GM12864 (cell line): ENCODE data around the gene LDAH.

Source experiments
- DNase-seq: peaks from one replicate; pipeline ENCODE4 v3.0.0-alpha.2; 2011; ENCODE audit warnings: low read depth
- H3K4me3 ChIP-seq: 2 replicates; pipeline ENCODE4 v1.5.1; 2011; ENCODE audit warnings: mild to moderate bottlenecking, low read depth, low read length, control low read depth
- CTCF ChIP-seq: IDR thresholded peaks from 2 replicates; pipeline ENCODE4 v1.5.1; 2011; ENCODE audit warnings: low read depth, mild to moderate bottlenecking, moderate library complexity, low read length, control low read depth, inconsistent platforms; ENCODE audit errors: missing control alignments

The LDAH gene

DNA sequence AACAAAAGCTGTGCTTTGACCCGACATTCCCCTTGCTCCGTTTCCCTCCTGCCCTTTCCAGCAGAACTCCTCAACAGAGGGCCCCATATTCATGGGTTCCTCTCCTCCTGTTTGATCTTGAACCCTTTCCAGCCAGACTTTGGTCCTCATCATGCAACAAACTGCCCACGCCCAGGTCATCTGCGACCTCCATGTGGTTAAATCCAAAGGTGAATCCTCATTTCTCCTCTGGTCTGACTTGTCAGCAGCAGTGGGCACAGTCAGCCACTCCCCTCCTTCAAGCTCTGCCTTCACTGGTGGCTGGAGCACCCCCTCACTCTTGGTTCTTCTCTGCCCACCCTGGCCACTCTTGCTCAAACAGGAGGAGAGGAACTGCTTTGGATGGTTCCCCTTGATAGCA lies 174.7 kb downstream of the LDAH start:
- DNase-seq, result no peak
- H3K4me3 ChIP-seq, result no peak overlapping the region
- TF ChIP-seq CTCF, result no peak

- no peak for TF ChIP-seq CTCF
- DNase-seq, result no peak
- H3K4me3 ChIP-seq, result no peak overlapping the region
These were observed 175.2 kb downstream of the LDAH start for GRCh38 chr2:20647738-20648137.

DNA sequence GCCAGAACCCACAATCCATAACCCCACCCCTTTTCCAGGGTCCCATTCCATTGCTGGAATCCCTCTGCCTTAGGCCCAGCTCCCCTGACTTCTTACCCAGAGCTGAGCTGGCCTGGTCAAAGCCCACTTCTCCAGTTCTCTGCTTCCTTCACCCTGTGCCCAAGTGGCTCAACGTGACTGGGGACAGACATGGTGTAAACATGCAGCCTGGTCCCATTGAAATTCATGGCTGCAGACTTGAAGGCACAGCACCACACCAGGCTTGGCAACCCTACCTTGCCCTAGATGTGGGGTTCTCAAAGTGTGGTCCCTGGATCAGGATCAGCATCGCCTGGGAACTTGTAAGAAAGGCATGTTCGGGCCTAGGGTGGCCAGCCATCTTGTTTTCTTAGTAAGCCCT lies 175.7 kb downstream of the LDAH start:
- TF ChIP-seq CTCF, result no peak
- no peak for DNase-seq
- H3K4me3 ChIP-seq, result no peak overlapping the region

GRCh38 chr2:20646446-20646845 lies 176.5 kb downstream of the LDAH start:
- no peak overlapping the region for H3K4me3 ChIP-seq
- no peak for TF ChIP-seq CTCF
- DNase-seq, result no peak

DNA sequence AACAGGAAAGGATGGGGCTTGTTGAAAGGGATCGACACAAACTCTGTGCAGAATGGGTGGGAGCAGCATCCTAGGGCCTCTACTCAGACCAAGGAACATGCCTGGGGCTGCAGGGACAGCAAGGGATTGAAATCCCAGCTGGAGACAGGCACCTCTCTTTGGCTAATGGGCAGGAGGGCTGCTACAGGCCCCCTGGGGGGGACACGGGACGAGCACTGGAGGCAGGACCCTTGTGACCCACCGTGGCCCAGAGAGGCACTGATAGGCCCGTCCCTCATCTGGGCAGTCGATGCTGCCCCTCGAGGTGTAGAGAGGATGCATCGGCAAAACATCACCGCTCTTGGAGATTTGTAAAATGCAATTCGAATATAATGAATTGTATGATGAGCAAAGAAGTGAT lies 177.1 kb downstream of the LDAH start:
- TF ChIP-seq CTCF, result no peak
- no peak for DNase-seq

GRCh38 chr2:20645301-20645701 lies 177.6 kb downstream of the LDAH start:
- no peak for TF ChIP-seq CTCF
- no peak for DNase-seq
- no peak overlapping the region for H3K4me3 ChIP-seq

More for the DNA sequence above, 177.1 kb downstream of the LDAH start:
- no peak overlapping the region for H3K4me3 ChIP-seq

DNA sequence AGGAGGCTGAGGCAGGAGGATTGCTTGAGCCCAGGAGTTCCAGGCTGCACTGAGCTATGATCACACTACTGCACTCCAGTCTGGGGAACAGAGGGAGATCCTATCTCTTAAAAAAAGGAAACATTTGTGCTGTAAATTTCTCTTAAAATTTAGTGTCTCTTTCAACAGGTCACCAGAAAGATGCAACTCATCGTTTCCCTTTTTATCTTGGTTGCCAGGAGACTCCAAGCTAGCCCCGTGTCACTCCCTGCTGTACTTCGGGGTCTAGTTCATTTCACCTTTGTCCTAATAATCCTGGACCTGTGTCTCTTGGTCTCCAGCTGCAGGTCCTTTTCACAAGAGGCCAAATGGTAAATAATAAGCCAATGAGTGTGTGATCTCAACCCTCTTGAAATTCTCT lies 179.1 kb downstream of the LDAH start:
- no peak overlapping the region for H3K4me3 ChIP-seq
- no peak for TF ChIP-seq CTCF

More for the DNA sequence above, 179.1 kb downstream of the LDAH start:
- no peak for DNase-seq
